Duodenal mucosa (tissue), 2 donors: Measurements from ENCODE around the gene PARP12.

ENCODE experiments used
- H3K27ac ChIP-seq: one replicate; pipeline ENCODE4 v1.7.0; 2013; ENCODE audit warnings: low read depth, low read length
- H3K27me3 ChIP-seq, 2 donors: one replicate each; pipeline ENCODE4 v1.7.0; 2013; ENCODE audit warnings: low read length in 2 of 2, control low read depth in 1 of 2; ENCODE audit not compliant: insufficient read depth in 2 of 2, control insufficient read depth in 1 of 2
- H3K36me3 ChIP-seq, 2 donors: one replicate each; pipeline ENCODE4 v1.7.0; 2013; ENCODE audit warnings: low read length in 2 of 2, control low read depth in 1 of 2; ENCODE audit not compliant: insufficient read depth in 2 of 2, control insufficient read depth in 1 of 2
- H3K4me1 ChIP-seq, 2 donors: one replicate each; pipeline ENCODE4 v1.7.0; 2013; ENCODE audit warnings: low read length in 2 of 2, control low read depth in 1 of 2; ENCODE audit not compliant: insufficient read depth in 2 of 2, control insufficient read depth in 1 of 2
- H3K4me3 ChIP-seq, 2 donors: one replicate each; pipeline ENCODE4 v1.7.0; 2013; ENCODE audit warnings: low read length in 2 of 2, low read depth in 1 of 2
- H3K9ac ChIP-seq, 2 donors: one replicate each; pipeline ENCODE4 v1.7.0; 2013; ENCODE audit warnings: low read length in 2 of 2, low read depth in 1 of 2
- H3K9me3 ChIP-seq, 2 donors: one replicate each; pipeline ENCODE4 v1.7.0; 2013; ENCODE audit warnings: low read length in 2 of 2, control low read depth in 1 of 2; ENCODE audit not compliant: control insufficient read depth in 1 of 2

The PARP12 gene

GRCh38 chr7:140039066-140039465 lies 23.7 kb downstream of the PARP12 start:
- H3K9me3 ChIP-seq, result no peaks in the 10 kb centered on the region
- H3K4me3 ChIP-seq, result no peak overlapping the region
- no peaks in the 10 kb centered on the region for H3K27me3 ChIP-seq
- peaks cover 42 to 59% of the 10 kb centered on the region in 2 donors for H3K36me3 ChIP-seq
- peaks cover 0 to 6% of the 10 kb centered on the region in 2 donors for H3K4me1 ChIP-seq
- no peak overlapping the region for H3K9ac ChIP-seq
- no peak overlapping the region for H3K27ac ChIP-seq

GRCh38 chr7:140036224-140036962 lies 26.4 kb downstream of the PARP12 start:
- Histone ChIP-seq H3K27ac (no peak overlapping the region), H3K4me1 (peaks cover 0 to 6% of the 10 kb centered on the region in 2 donors), H3K9me3 (no peaks in the 10 kb centered on the region), H3K4me3 (no peak overlapping the region), H3K36me3 (peaks cover 41 to 77% of the 10 kb centered on the region in 2 donors), H3K9ac (no peak overlapping the region), H3K27me3 (no peaks in the 10 kb centered on the region)

- Histone ChIP-seq H3K27me3 (no peaks in the 10 kb centered on the region), H3K36me3 (peaks cover 37 to 72% of the 10 kb centered on the region in 2 donors), H3K9ac (no peak overlapping the region), H3K27ac (no peak overlapping the region), H3K9me3 (no peaks in the 10 kb centered on the region), H3K4me1 (peaks cover 0 to 6% of the 10 kb centered on the region in 2 donors), H3K4me3 (no peak overlapping the region)
Measured at GRCh38 chr7:140035400-140036223, 27.1 kb downstream of the PARP12 start.

- H3K27ac ChIP-seq, result no peak overlapping the region
- no peak overlapping the region for H3K4me3 ChIP-seq
- H3K36me3 ChIP-seq, result peaks cover 28 to 61% of the 10 kb centered on the region in 2 donors
- no peaks in the 10 kb centered on the region for H3K9me3 ChIP-seq
- H3K9ac ChIP-seq, result no peak overlapping the region
- peaks cover 0 to 6% of the 10 kb centered on the region in 2 donors for H3K4me1 ChIP-seq
- H3K27me3 ChIP-seq, result no peaks in the 10 kb centered on the region
Measured at GRCh38 chr7:140034421-140034820, 28.3 kb downstream of the PARP12 start.

DNA sequence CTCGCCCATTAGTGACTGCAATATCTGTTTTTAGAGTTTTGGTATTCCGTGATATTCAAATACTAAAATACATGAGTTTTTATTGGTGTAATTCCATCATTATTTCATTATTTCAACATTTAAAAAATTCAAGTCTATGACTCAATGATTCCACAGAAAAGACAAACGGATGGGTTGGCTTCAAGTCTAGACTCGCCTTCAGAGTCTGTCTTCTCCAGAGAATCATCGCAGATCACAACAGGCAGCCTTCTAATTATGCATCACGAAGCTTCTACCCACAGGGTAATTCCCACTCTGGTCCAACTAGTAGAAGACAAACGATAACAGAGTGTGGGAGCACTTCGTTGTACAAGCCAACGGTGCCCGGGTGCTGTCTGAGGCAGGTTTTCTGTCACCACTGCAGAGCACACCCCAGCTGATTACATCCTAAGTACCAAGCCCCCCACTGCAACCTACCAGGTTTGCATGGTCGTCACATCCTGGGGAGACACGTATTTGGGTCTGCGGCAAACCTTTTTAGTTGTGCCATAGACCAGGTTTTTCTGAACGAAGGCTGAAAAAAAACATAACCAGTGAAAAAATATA lies 28.9 kb downstream of the PARP12 start:
- no peak overlapping the region for H3K4me3 ChIP-seq
- no peak overlapping the region for H3K9ac ChIP-seq
- H3K9me3 ChIP-seq, result no peaks in the 10 kb centered on the region
- H3K27ac ChIP-seq, result no peak overlapping the region
- peaks cover 0 to 6% of the 10 kb centered on the region in 2 donors for H3K4me1 ChIP-seq
- no peaks in the 10 kb centered on the region for H3K27me3 ChIP-seq
- H3K36me3 ChIP-seq, result peaks cover 28 to 56% of the 10 kb centered on the region in 2 donors

- Histone ChIP-seq H3K27me3 (no peaks in the 10 kb centered on the region), H3K4me3 (no peak overlapping the region), H3K9ac (no peak overlapping the region), H3K4me1 (peaks cover 0 to 6% of the 10 kb centered on the region in 2 donors), H3K36me3 (peaks cover 24 to 58% of the 10 kb centered on the region in 2 donors), H3K27ac (no peak overlapping the region), H3K9me3 (no peaks in the 10 kb centered on the region)
Measured at GRCh38 chr7:140033036-140033435, 29.7 kb downstream of the PARP12 start.

GRCh38 chr7:140031364-140031763 lies 31.4 kb downstream of the PARP12 start:
- H3K9ac ChIP-seq, result no peak overlapping the region
- peaks cover 35 to 61% of the 10 kb centered on the region in 2 donors for H3K36me3 ChIP-seq
- no peak overlapping the region for H3K4me3 ChIP-seq
- no peak overlapping the region for H3K27ac ChIP-seq
- no peaks in the 10 kb centered on the region for H3K27me3 ChIP-seq
- peaks cover 0 to 1% of the 10 kb centered on the region in 2 donors for H3K4me1 ChIP-seq
- no peaks in the 10 kb centered on the region for H3K9me3 ChIP-seq

GRCh38 chr7:140029072-140029471 lies 33.7 kb downstream of the PARP12 start:
- Histone ChIP-seq H3K9ac (no peak overlapping the region), H3K9me3 (no peaks in the 10 kb centered on the region), H3K27me3 (no peaks in the 10 kb centered on the region), H3K27ac (no peak overlapping the region), H3K4me1 (no peaks in the 10 kb centered on the region), H3K4me3 (no peak overlapping the region), H3K36me3 (peaks cover 41 to 67% of the 10 kb centered on the region in 2 donors)

- H3K27me3 ChIP-seq, result no peaks in the 10 kb centered on the region
- no peaks in the 10 kb centered on the region for H3K9me3 ChIP-seq
- H3K4me3 ChIP-seq, result no peak overlapping the region
- peaks cover 39 to 67% of the 10 kb centered on the region in 2 donors for H3K36me3 ChIP-seq
- no peak overlapping the region for H3K9ac ChIP-seq
- no peaks in the 10 kb centered on the region for H3K4me1 ChIP-seq
- H3K27ac ChIP-seq, result no peak overlapping the region
Measured at GRCh38 chr7:140028311-140028710, 34.4 kb downstream of the PARP12 start.

- no peaks in the 10 kb centered on the region for H3K4me1 ChIP-seq
Measured at GRCh38 chr7:140027858-140028257, 34.9 kb downstream of the PARP12 start.

More at GRCh38 chr7:140027858-140028257, 34.9 kb downstream of the PARP12 start:
- Histone ChIP-seq H3K36me3 (peaks cover 42 to 67% of the 10 kb centered on the region in 2 donors), H3K9ac (no peak overlapping the region), H3K9me3 (no peaks in the 10 kb centered on the region), H3K4me3 (no peak overlapping the region), H3K27ac (no peak overlapping the region), H3K27me3 (no peaks in the 10 kb centered on the region)
